ENCODE results near the gene HSPD1. TPM values are rescaled to one million over a fixed set of nuclear protein-coding genes. Genes with fewer than 3 reads are reported as not detected.

The HSPD1 gene
- total RNA-seq, 1 experiment from 2014 or later = 410 TPM

- Histone ChIP-seq H4K20me1 (ENCODE audit: low read length) (0 out of 2 replicates have a peak, but pooled peaks cover 5% of the 10 kb centered on the region), H3K9me3 (ENCODE audit: low read length) (no peaks in the 10 kb centered on the region), H3K27me3 (ENCODE audit: low read length) (no peaks in the 10 kb centered on the region), H3K9ac (ENCODE audit: low read length) (no peak overlapping the region), H3K9me2 (replicated peaks; ENCODE audit: low read length) (no peaks in the 10 kb centered on the region), H3K36me3 (ENCODE audit: low read depth, low read length) (peaks cover 51% of the 10 kb centered on the region), H3K4me1 (ENCODE audit: insufficient read depth, low read length) (no peaks in the 10 kb centered on the region), H3K4me3 (ENCODE audit: low read length) (no peak overlapping the region), H3K27ac (ENCODE audit: low read length) (no peak overlapping the region), H3K4me2 (ENCODE audit: low read length) (no peak overlapping the region), H3F3A (ENCODE audit: low read length, unreplicated experiment) (no peaks in the 10 kb centered on the region), H2AFZ (ENCODE audit: low read length) (no peak overlapping the region), H3K79me2 (ENCODE audit: low read length) (peaks cover 22% of the 10 kb centered on the region)
- ChIA-PET CTCF (no interaction called here), POLR2A (ENCODE audit: unreplicated experiment) (interaction anchor here (0.6 kb wide), 1 partner anchor 221 kb away, joined by 21 read pairs; no protein-coding TSS in a partner anchor)
- TF ChIP-seq, protein P1, sequence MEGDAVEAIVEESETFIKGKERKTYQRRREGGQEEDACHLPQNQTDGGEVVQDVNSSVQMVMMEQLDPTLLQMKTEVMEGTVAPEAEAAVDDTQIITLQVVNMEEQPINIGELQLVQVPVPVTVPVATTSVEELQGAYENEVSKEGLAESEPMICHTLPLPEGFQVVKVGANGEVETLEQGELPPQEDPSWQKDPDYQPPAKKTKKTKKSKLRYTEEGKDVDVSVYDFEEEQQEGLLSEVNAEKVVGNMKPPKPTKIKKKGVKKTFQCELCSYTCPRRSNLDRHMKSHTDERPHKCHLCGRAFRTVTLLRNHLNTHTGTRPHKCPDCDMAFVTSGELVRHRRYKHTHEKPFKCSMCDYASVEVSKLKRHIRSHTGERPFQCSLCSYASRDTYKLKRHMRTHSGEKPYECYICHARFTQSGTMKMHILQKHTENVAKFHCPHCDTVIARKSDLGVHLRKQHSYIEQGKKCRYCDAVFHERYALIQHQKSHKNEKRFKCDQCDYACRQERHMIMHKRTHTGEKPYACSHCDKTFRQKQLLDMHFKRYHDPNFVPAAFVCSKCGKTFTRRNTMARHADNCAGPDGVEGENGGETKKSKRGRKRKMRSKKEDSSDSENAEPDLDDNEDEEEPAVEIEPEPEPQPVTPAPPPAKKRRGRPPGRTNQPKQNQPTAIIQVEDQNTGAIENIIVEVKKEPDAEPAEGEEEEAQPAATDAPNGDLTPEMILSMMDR (conservative IDR thresholded peaks at IDR 0.05; ENCODE audit: low read depth, low read length) = no peak
- no peak for ATAC-seq
- no TSS peak for BruUV-seq (replicated peaks)
- intact Hi-C loops (cut with micrococcal nuclease) = no loop called here
- DNase-seq = no peak
These were observed 38.8 kb upstream of the HSPD1 start for GRCh38 chr2:197538412-197538811.

- peaks cover 17% of the 10 kb centered on the region for H3K4me1 ChIP-seq (ENCODE audit: insufficient read depth, low read length)
- no peaks in the 10 kb centered on the region for H3K9me3 ChIP-seq (ENCODE audit: low read length)
- H3F3A ChIP-seq (ENCODE audit: low read length, unreplicated experiment) = no peaks in the 10 kb centered on the region
- DNase-seq (no peak), ATAC-seq (no peak)
- H2AFZ ChIP-seq (ENCODE audit: low read length) = no peak overlapping the region
- H4K20me1 ChIP-seq (ENCODE audit: low read length) = peaks cover 20% of the 10 kb centered on the region
- POLR2A ChIA-PET (ENCODE audit: unreplicated experiment) = no interaction called here
- no TSS peak for BruUV-seq (replicated peaks)
- CTCF ChIA-PET = interaction anchor here (1.1 kb wide), 1 partner anchor 82 kb away, joined by 5 read pairs; no protein-coding TSS in a partner anchor
- H3K9me2 ChIP-seq (replicated peaks; ENCODE audit: low read length) = no peaks in the 10 kb centered on the region
- H3K36me3 ChIP-seq (ENCODE audit: low read depth, low read length) = peaks cover 11% of the 10 kb centered on the region
- H3K4me3 ChIP-seq (ENCODE audit: low read length) = peak overlapping the region; percentile 89
- H3K9ac ChIP-seq (ENCODE audit: low read length) = peak overlapping the region; percentile 94
- TF ChIP-seq EZH2 (IDR thresholded peaks at IDR 0.05; ENCODE audit: low read length, unreplicated experiment) (no peak), EZH2phosphoT487 (IDR thresholded peaks at IDR 0.05; ENCODE audit: borderline replicate concordance, low read length) (no peak)
- TF ChIP-seq, protein P1 (conservative IDR thresholded peaks at IDR 0.05; ENCODE audit: low read depth, low read length) = no peak
- peak overlapping the region; percentile 94 for H3K4me2 ChIP-seq (ENCODE audit: low read length)
- H3K79me2 ChIP-seq (ENCODE audit: low read length) = peaks cover 70% of the 10 kb centered on the region
- no peaks in the 10 kb centered on the region for H3K27me3 ChIP-seq (ENCODE audit: low read length)
- intact Hi-C loops (cut with micrococcal nuclease) = loop anchor here (5.0 kb wide), 3 partner anchors 60 to 190 kb away; partner anchors contain the start of gene MARS2
- H3K27ac ChIP-seq (ENCODE audit: low read length) = no peak overlapping the region
These were observed 17.5 kb upstream of the HSPD1 start for GRCh38 chr2:197517150-197517549.

GRCh38 chr2:197516393-197516761 lies 16.7 kb upstream of the HSPD1 start:
- Histone ChIP-seq H3K4me3 (ENCODE audit: low read length) (peak overlapping the region; percentile 89), H4K20me1 (ENCODE audit: low read length) (peaks cover 20% of the 10 kb centered on the region), H3K9ac (ENCODE audit: low read length) (peak overlapping the region; percentile 94), H3K27me3 (ENCODE audit: low read length) (no peaks in the 10 kb centered on the region), H3F3A (ENCODE audit: low read length, unreplicated experiment) (no peaks in the 10 kb centered on the region), H3K27ac (ENCODE audit: low read length) (peak overlapping the region; percentile 39), H3K4me1 (ENCODE audit: insufficient read depth, low read length) (peaks cover 17% of the 10 kb centered on the region), H3K9me2 (replicated peaks; ENCODE audit: low read length) (no peaks in the 10 kb centered on the region), H3K4me2 (ENCODE audit: low read length) (peak overlapping the region; percentile 94), H2AFZ (ENCODE audit: low read length) (peak overlapping the region; percentile 63), H3K36me3 (ENCODE audit: low read depth, low read length) (peaks cover 11% of the 10 kb centered on the region), H3K79me2 (ENCODE audit: low read length) (peaks cover 64% of the 10 kb centered on the region), H3K9me3 (ENCODE audit: low read length) (no peaks in the 10 kb centered on the region)
- TF ChIP-seq, protein P1 (conservative IDR thresholded peaks at IDR 0.05; ENCODE audit: low read depth, low read length) = no peak
- TF ChIP-seq EZH2 (IDR thresholded peaks at IDR 0.05; ENCODE audit: low read length, unreplicated experiment) (no peak), EZH2phosphoT487 (IDR thresholded peaks at IDR 0.05; ENCODE audit: borderline replicate concordance, low read length) (no peak)
- POLR2A ChIA-PET (ENCODE audit: unreplicated experiment) = interaction anchor here (0.5 to 1.2 kb wide), 4 partner anchors 16 to 1928 kb away, joined by 3 to 6 read pairs (median 4); partner anchors contain the start of genes HSPD1, HSPE1 and PLCL1
- intact Hi-C loops (cut with micrococcal nuclease) = loop anchor here (1.0 to 5.0 kb wide), 4 partner anchors 16 to 191 kb away; partner anchors contain the start of genes HSPE1 and MARS2
- BruUV-seq (replicated peaks) = no TSS peak
- peak; percentile 42 for ATAC-seq
- CTCF ChIA-PET = interaction anchor here (1.1 kb wide), 1 partner anchor 83 kb away, joined by 5 read pairs; no protein-coding TSS in a partner anchor
- peak; percentile 50 for DNase-seq

Measured in PC-3 (cell line).